Prostate gland (tissue), 2 donors: ENCODE results near the gene HPGD.

Experiments
- CTCF ChIP-seq, 4 experiments: fragments of 200-600 bp in 2 of 4; fragments of 450-650 bp in 2 of 4; sonication (generic) in 2 of 4; IDR thresholded peaks; 1 replicate in 3 of 4; 2 replicates in 1 of 4; pipeline ENCODE4 v1.5.1; 2016 to 2019; ENCODE audit warnings: antibody characterized with exemption in 4 of 4, mild to moderate bottlenecking in 2 of 4, moderate library complexity in 2 of 4
- POLR2A ChIP-seq: fragments of 450-650 bp; IDR thresholded peaks from one replicate; pipeline ENCODE4 v1.6.1; 2016; ENCODE audit warnings: antibody characterized with exemption, mild to moderate bottlenecking

GRCh38 chr4:174461466-174462106 lies 60.7 kb downstream of the HPGD start:
- TF ChIP-seq CTCF (IDR thresholded peaks at IDR 0.05), result peak in 1 of 4 experiments; percentile 8
- no peak for TF ChIP-seq POLR2A
